Occipital lobe (tissue), 2 donors: ENCODE data around the gene JUP. TPM values are rescaled to one million over a fixed set of nuclear protein-coding genes. Genes with fewer than 3 reads are reported as not detected.
"Not testable (repeated sequence)": the region's sequence is repeated elsewhere in the genome, so short reads cannot be mapped to it uniquely, and the experiment has no call there.

ENCODE experiments used
- DNase-seq: peaks from one replicate; lab custom pipeline; 2025; lab: John Stamatoyannopoulos, UW
- total RNA-seq: library from RNA; depleted of rRNA; stranded (reverse); fragments of >200 nt; gene quantifications from one replicate; pipeline ENCODE4 v1.2.3, GENCODE V29; 2014

Gene JUP
- 37.4 TPM for total RNA-seq

- peak; percentile 95 for DNase-seq
These were observed at the start of gene JUP for GRCh38 chr17:41786227-41787020. TSS of gene JUP (minus strand) at chr17:41786711. CDS start at chr17:41771854, 14,857 bp downstream.

GRCh38 chr17:41835800-41836549 is 49.5 kb upstream of the JUP start, which contains the start of gene NT5C3B:
TSS of gene NT5C3B (minus strand) at chr17:41836232. CDS start at chr17:41836193, 39 bp downstream.
- peak; percentile 34 for DNase-seq

- DNase-seq, result no peak
These were observed 48.8 kb upstream of the JUP start for GRCh38 chr17:41835214-41835799.

GRCh38 chr17:41829961-41830360 is 43.5 kb upstream of the JUP start:
- not testable (repeated sequence) for DNase-seq

- no peak for DNase-seq
These were observed 38.8 kb upstream of the JUP start for GRCh38 chr17:41825175-41825845.

- DNase-seq, result no peak
These were observed 37.6 kb upstream of the JUP start for GRCh38 chr17:41824086-41824485.

- DNase-seq, result no peak
These were observed 37.1 kb upstream of the JUP start for GRCh38 chr17:41823580-41823979.

GRCh38 chr17:41823141-41823524 is 36.6 kb upstream of the JUP start:
- DNase-seq, result no peak

GRCh38 chr17:41822216-41823140 is 36.0 kb upstream of the JUP start:
- DNase-seq, result no peak

GRCh38 chr17:41821776-41822175 is 35.3 kb upstream of the JUP start:
- DNase-seq, result no peak

- DNase-seq, result no peak
These were observed 31.5 kb upstream of the JUP start for GRCh38 chr17:41818024-41818423.

- no peak for DNase-seq
These were observed 30.3 kb upstream of the JUP start for GRCh38 chr17:41816637-41817320.

- no peak for DNase-seq
These were observed 27.7 kb upstream of the JUP start for GRCh38 chr17:41814195-41814594.

- DNase-seq, result no peak
These were observed 27.2 kb upstream of the JUP start for GRCh38 chr17:41813699-41814124.

GRCh38 chr17:41813152-41813680 is 26.7 kb upstream of the JUP start:
- DNase-seq, result no peak

GRCh38 chr17:41812381-41813151 is 26.1 kb upstream of the JUP start, which contains the start of gene FKBP10:
TSS of gene FKBP10 (plus strand) at chr17:41813004. CDS start at chr17:41813035, 31 bp downstream.
- DNase-seq, result no peak

- DNase-seq, result peak; percentile 73
These were observed 25.3 kb upstream of the JUP start, which contains the start of gene P3H4 for GRCh38 chr17:41811549-41812380. TSS of gene P3H4 (minus strand) at chr17:41811949. CDS start at chr17:41811915, 34 bp downstream.
